Loucy (cell line): Measurements from ENCODE around the gene MALT1.

Source experiments
- EZH2phosphoT487 ChIP-seq: fragments of 200-600 bp; IDR thresholded peaks from 2 replicates; pipeline ENCODE4 v1.6.1; 2018; ENCODE audit warnings: antibody characterized with exemption, mild to moderate bottlenecking, moderate library complexity, borderline replicate concordance
- TF ChIP-seq, protein P1 (sequence below): fragments of 200-600 bp; sonication (generic); conservative IDR thresholded peaks from 2 replicates; pipeline ENCODE4 v1.5.1; 2014; ENCODE audit warnings: mild to moderate bottlenecking, antibody characterized with exemption, low read length

DNA sequence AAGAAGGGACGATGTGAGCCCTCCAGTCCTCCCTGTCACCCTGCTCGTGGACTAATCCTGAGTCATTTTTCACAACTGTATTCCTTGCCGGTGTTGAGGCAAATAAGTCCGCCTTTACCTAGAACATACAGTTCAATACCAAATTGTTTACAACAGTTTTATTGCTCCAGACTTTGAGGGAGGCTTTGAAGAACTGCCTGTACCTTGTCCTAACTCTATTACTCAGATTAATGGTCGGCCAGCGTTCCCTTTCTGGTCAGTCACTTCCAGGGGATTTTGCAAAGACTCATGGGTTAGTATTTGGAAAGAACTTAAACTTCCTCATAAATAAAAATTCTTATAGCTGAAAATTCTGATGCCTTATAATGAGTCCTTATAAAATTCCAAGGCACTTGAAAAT, 108.3 kb downstream of the MALT1 start:
- TF ChIP-seq, protein P1, sequence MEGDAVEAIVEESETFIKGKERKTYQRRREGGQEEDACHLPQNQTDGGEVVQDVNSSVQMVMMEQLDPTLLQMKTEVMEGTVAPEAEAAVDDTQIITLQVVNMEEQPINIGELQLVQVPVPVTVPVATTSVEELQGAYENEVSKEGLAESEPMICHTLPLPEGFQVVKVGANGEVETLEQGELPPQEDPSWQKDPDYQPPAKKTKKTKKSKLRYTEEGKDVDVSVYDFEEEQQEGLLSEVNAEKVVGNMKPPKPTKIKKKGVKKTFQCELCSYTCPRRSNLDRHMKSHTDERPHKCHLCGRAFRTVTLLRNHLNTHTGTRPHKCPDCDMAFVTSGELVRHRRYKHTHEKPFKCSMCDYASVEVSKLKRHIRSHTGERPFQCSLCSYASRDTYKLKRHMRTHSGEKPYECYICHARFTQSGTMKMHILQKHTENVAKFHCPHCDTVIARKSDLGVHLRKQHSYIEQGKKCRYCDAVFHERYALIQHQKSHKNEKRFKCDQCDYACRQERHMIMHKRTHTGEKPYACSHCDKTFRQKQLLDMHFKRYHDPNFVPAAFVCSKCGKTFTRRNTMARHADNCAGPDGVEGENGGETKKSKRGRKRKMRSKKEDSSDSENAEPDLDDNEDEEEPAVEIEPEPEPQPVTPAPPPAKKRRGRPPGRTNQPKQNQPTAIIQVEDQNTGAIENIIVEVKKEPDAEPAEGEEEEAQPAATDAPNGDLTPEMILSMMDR, result no peak
- no peak for TF ChIP-seq EZH2phosphoT487
